GM10847 (cell line): Measurements from ENCODE around the gene ZDHHC14.

ENCODE experiments used
- POLR2A ChIP-seq: IDR thresholded peaks from 2 replicates; pipeline ENCODE4 v1.6.1; 2011; ENCODE audit not compliant: insufficient read length; ENCODE audit errors: extremely low read depth

The ZDHHC14 gene

GRCh38 chr6:157575436-157576145 is 194.6 kb downstream of the ZDHHC14 start:
- TF ChIP-seq POLR2A: no peak

DNA sequence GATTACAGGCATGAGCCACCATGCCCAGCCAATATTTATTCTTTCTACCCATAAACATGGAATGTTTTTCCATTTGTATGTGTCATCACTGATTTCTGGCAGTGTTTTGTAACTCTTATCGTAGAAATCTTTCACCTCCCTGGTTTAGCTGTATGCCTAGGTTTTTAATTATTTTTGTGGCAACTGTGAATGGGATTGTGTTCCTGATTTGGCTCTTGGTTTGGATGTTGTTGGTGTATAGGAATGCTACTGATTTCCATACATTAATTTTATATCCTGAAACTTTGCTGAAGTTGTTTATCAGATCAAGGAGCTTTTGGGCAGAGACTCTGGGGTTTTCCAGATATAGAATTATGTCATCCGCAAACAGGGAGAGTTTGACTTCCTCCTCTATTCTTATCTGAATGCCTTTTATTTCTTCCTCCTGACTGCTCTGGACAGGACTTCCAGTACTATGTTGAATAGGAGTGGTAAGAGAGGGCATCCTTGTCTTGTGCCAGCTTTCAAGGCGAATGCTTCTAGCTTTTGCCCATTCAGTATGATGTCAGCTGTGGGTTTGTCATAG is 198.6 kb downstream of the ZDHHC14 start:
- TF ChIP-seq POLR2A: no peak

DNA sequence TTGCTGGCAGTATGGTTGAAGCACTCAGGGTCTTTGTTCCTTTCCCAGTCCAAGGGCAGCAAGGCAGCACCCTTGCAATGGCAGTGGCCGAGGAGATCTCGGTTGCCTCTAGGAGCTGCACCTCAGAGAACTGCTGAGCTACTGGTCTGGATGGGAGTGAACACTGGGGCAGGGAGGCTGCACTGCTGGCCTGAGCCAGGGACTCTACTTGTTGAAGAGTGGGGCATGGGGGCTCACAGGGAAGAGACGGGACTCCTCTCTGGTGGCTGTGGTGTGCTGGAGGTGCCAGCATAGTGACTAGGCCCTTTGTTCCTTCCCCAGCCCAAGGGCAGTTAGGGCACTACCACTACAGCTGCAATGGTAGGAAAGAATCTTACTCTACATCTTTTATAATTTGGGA is 203.0 kb downstream of the ZDHHC14 start:
- no peak for TF ChIP-seq POLR2A

DNA sequence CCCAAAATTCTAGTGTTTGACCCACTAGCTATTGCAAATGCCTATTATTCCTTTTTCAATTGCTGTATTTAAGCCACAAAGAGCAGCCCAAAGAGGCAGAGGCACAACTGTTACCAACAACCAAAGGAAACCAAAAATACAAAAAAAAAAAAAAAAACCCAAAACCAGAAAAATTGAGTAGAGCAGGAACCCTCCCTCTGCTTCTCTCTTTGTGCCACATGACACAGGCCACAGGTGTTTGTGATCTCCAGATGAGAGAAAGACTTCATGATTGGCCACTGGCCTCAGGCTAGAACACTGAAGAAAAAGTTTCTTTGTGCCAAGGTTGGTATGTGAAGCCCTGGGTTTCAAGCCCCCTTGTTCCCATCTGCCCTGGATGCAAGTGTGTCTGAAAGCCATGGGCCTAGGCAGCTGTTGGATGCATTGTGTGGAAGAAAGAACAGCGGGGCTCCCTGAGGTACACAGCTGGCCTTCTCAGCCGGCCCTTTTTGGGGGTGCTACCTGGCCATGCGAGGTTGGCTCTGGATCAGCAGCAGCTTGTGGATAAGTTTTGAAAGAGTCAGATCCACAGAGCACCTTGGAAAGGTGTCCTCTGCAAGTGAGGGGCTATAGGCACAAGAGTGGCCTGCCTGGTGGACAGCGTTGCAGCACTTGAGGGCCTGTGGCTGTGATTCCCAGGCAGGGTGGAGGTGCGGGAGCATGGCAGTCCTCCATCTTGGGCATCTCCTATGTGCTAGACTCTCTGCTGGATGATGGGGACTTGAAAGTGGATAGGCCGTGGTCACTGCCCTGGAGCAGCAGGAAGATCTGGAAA is 204.5 kb downstream of the ZDHHC14 start:
- no peak for TF ChIP-seq POLR2A

DNA sequence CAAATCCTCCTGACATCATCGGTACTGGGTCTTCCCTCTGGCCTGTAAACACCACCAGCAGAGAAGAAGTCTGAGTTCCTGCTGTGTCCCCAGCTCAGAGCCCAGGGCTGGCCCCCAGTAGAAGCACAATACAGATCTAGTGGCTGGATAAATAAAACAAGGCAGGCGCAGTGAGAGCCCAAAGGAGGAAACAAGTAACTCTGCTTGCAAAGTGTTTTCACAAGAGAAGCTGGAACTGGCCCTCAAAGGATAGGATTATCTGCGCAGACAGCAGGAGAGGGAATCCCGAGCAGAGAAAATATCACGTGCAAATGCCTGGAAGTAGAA is 205.1 kb downstream of the ZDHHC14 start:
- TF ChIP-seq POLR2A: no peak

DNA sequence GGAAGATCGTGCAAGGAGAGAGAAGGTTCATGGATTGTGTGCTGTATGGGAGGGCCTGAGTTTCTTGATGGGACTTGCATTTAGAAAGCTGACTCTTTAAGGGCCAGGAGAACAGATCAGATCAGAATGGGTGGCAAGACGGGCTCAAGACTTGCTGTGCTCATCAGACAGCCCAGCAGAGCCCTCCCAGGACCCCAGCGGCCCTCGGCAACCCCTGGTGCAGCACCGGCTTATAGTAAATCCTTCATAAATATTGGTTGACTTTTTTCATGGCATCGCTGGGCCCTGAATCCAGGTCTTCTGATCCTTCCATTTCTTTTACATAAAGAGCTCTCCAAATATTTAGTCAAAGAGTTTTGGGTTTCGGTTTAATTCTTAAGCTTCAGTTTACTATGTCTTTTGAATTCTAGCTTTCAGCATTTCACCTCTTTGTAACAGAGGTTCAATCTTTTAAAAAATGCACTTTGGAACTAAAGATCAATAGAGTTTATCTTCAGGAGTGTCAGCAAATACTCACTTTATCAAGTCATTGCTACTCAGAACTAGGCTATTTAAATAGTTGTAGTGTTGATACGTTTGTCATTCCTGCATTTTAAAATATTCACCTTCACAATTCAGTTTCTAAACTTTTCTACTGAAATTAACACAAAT is 205.6 kb downstream of the ZDHHC14 start:
- no peak for TF ChIP-seq POLR2A

- TF ChIP-seq POLR2A: no peak
These were observed 206.3 kb downstream of the ZDHHC14 start for GRCh38 chr6:157587127-157587926.

- no peak for TF ChIP-seq POLR2A
These were observed 211.6 kb downstream of the ZDHHC14 start for GRCh38 chr6:157592541-157592940.

DNA sequence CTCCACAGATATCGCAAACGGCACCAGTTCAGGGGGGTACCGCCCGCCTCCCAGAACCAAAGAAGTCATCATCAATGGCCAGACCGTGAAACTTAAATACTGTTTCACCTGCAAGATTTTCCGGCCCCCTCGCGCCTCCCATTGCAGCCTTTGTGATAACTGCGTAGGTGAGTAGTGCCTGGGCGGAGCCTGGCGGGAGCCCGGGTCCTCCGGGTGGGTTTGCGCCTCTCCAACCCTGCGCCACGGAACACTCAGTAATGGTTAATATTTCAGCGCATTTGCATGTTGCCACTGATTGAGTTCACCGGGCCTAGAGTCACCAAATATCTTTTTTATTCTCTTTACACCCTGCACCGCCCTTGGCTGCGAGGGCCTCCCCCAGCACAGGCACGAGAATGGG is 212.0 kb downstream of the ZDHHC14 start:
- no peak for TF ChIP-seq POLR2A

GRCh38 chr6:157593596-157593995 is 212.6 kb downstream of the ZDHHC14 start:
- TF ChIP-seq POLR2A: no peak

- no peak for TF ChIP-seq POLR2A
These were observed 213.3 kb downstream of the ZDHHC14 start for GRCh38 chr6:157594292-157594691.

DNA sequence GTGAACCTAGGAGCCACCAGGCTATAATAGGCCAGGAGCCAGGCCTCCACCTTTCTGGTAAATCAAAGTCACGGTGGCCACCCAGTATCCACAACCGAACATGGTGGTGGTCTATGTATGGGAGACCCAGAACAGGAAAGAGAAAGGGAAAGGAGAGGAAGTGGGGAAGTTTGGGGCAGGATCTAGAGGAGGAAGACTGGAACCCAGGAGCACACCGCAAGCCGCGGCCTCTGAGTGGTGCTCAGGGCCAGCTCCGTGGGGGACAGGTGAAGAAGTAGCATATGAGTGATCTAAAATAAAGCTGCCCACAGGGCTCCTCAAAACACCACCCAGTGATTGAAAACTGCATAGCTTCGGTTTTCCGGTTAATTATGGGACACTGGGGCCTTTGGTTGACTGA is 214.8 kb downstream of the ZDHHC14 start:
- no peak for TF ChIP-seq POLR2A

- no peak for TF ChIP-seq POLR2A
These were observed 215.5 kb downstream of the ZDHHC14 start for GRCh38 chr6:157596461-157596860.

DNA sequence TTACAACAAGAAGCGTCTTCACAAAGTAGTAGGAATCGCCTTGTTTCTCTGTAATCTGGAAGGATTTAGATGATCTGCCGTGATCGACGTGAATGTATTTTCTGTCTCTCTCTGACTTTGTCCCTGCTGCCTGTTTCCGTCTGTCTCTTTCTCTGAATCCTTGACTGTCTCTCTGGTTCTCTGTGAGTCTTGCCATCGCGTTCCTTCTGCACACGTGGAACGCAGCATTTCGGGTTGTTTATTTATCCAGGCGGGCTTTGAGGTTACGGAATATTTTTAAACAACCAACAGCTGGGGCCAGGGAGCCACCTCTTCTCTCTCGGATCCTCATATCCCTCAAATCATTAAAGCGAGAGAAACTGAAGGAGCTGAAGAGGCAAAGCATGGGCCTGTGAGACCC is 215.9 kb downstream of the ZDHHC14 start:
- TF ChIP-seq POLR2A: no peak

DNA sequence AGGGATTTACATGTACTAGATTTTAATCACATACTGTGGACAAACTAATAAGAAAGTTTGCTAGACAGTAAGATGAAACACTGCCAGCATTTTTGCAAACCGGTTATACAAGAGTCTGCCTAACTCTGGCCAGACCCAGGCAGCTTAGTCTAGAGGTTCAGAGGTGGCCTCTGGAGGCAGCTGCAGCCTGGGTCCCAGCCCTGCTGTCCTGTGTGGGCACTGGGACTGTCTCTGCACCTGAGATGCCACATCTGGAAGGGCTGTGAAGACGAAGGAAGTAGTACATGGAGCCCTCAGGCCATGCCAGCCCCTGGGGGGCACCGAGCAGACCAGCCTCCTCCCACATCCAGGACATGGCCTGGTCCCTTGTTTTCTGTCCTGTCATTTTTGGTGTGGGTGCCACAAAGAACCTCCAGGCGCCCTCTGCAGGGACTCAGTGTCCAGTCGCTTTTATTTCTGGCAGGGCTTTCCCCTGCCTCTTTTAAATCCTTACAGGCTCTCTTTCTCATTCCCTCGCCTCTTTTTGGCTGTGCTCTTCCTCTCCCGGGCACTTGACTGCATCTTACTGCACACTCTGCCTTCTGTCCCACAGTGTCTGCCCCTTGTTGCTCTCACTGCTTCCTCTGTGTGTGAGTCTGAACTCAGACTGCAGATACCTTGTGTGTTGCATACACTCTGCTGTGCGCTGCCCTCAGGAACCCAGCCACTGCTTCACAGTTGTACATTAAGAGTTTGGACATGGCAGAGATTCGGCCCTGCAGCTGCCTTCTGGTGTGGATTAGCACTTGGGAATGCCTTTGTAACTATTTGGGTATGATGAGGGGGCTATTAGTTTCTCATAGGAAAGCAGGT is 216.7 kb downstream of the ZDHHC14 start:
- TF ChIP-seq POLR2A: no peak

GRCh38 chr6:157599191-157599590 is 218.2 kb downstream of the ZDHHC14 start:
- no peak for TF ChIP-seq POLR2A
